Esophagus muscularis mucosa (tissue), 3 donors: ENCODE measurements around the gene GLIS2.

Experiments
- POLR2A ChIP-seq: fragments of 450-650 bp; IDR thresholded peaks from one replicate; pipeline ENCODE4 v1.6.1; 2017; ENCODE audit warnings: antibody characterized with exemption, moderate library complexity, mild to moderate bottlenecking, low read depth
- POLR2AphosphoS5 ChIP-seq, 2 donors: sonication (generic); formaldehyde crosslinking; IDR thresholded peaks; one replicate each; pipeline ENCODE4 v1.6.1; 2017; ENCODE audit warnings: antibody characterized with exemption in 2 of 2
- TF ChIP-seq, protein P1 (sequence below), 3 experiments: fragments of 200-600 bp in 2 of 3; fragments of 450-650 bp in 1 of 3; sonication (generic) in 2 of 3; IDR thresholded peaks; one replicate each; pipeline ENCODE4 v1.5.1; 2017 to 2019; ENCODE audit warnings: antibody characterized with exemption in 3 of 3, mild to moderate bottlenecking in 2 of 3, moderate library complexity in 1 of 3

DNA sequence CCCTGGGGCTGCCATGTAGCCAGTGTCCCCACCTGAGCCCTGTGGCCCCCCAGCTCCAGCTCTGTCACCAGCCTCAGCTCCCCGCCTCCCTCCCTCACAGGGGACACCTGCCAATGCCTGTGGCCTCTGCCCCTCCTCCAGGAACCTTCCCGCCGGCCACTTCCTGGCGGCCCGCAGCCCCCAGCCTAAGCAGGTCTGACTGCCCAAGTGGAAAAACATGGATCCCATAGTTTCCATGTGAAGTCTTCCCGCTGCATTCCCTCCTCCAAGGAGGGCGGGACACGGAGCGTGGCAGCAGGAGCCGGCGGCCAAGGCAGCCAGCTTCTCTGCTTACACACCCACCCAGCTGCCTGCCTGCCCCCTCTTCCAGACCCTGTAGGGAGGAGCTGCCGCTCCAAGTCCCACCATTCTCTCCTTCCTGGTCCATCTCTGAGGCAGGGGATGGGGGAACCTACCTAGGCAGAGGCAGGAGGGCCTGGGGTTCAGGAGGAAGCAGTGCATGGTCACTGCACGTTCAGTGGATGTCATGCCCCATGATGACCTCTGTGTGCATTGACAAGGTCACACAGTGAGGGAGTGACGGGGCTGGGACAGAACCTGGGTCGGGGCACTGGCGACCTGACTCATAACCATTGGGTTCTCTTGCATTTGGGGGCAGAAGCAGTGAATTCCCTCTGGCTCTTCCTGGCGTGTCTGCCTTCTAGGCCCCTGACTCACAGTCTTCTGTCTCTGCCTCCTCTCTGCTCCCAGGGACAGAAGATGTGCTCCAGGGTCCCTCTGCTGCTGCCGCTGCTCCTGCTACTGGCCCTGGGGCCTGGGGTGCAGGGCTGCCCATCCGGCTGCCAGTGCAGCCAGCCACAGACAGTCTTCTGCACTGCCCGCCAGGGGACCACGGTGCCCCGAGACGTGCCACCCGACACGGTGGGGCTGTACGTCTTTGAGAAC lies 64.5 kb downstream of the GLIS2 start:
- TF ChIP-seq POLR2A (no peak), POLR2AphosphoS5 (IDR thresholded peaks at IDR 0.05) (no peak)
- TF ChIP-seq, protein P1, sequence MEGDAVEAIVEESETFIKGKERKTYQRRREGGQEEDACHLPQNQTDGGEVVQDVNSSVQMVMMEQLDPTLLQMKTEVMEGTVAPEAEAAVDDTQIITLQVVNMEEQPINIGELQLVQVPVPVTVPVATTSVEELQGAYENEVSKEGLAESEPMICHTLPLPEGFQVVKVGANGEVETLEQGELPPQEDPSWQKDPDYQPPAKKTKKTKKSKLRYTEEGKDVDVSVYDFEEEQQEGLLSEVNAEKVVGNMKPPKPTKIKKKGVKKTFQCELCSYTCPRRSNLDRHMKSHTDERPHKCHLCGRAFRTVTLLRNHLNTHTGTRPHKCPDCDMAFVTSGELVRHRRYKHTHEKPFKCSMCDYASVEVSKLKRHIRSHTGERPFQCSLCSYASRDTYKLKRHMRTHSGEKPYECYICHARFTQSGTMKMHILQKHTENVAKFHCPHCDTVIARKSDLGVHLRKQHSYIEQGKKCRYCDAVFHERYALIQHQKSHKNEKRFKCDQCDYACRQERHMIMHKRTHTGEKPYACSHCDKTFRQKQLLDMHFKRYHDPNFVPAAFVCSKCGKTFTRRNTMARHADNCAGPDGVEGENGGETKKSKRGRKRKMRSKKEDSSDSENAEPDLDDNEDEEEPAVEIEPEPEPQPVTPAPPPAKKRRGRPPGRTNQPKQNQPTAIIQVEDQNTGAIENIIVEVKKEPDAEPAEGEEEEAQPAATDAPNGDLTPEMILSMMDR (IDR thresholded peaks at IDR 0.05), result no peak
